ENCODE data around the gene AMMECR1. TPM values are rescaled to one million over a fixed set of nuclear protein-coding genes. Genes with fewer than 3 reads are reported as not detected.

Gene AMMECR1
- total and polyA plus RNA-seq, 2 of the 13 experiments (the other 11 are each of a cell fraction or from before 2014, with no cell fraction given) = 3.1 to 7.5 TPM

DNA sequence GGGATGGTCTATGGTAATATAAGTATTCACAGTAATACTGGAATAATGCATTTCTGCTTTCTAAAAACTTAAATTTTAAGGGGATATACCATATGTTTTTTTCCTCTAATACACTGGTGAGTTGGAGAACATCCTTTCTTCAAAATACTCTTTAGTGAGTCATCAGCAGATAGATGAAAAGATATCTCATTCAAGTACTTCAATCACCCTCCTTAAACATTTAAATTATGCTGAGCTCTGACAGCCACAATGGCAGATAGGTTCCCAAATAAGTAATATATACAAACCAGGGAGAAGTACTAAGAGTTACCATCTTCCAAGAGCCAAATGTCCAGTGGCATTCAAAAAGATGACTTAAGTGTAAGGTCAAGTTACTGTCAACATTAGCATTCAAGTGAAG, 52.2 kb downstream of the AMMECR1 start:
- DNase-seq (ENCODE audit: low spot score) (no peak), ATAC-seq (no peak), FAIRE-seq (no peak)
- no TSS peak for BruUV-seq (replicated peaks)
- no peaks in the 10 kb centered on the region for H3K9me3 ChIP-seq (ENCODE audit: low read length)
- no peaks in the 10 kb centered on the region for H3K79me2 ChIP-seq (ENCODE audit: insufficient read depth, low read length)
- H3K27me3 ChIP-seq (ENCODE audit: control insufficient read depth in 1 of 2, insufficient read depth in 2 of 2, low read length in 2 of 2) = no peaks in the 10 kb centered on the region
- H3K4me1 ChIP-seq (ENCODE audit: insufficient read depth, low read length) = no peaks in the 10 kb centered on the region
- no peaks in the 10 kb centered on the region for H3K36me3 ChIP-seq (replicated peaks in 1 of 2; ENCODE audit: control insufficient read depth in 1 of 2, insufficient read depth in 2 of 2, low read length in 2 of 2)
- intact Hi-C loops (cut with micrococcal nuclease; ENCODE audit: unreplicated experiment) (no loop called here), in situ Hi-C loops (cut with HindIII; ENCODE audit: extremely low pct_ligation_motif_present, low pct_unique_long_range_greater_than_20kb) (no loop called here)
- no peak overlapping the region for H3K4me2 ChIP-seq (ENCODE audit: low read depth, low read length)
- POLR2A ChIA-PET = no interaction called here
- no peaks in the 10 kb centered on the region for H4K20me1 ChIP-seq (ENCODE audit: insufficient read depth, low read length)
- H2AFZ ChIP-seq (ENCODE audit: low read length) = no peak overlapping the region
- no peak overlapping the region for H3K4me3 ChIP-seq (replicated peaks in 1 of 3; ENCODE audit: insufficient read depth in 1 of 3, low read depth in 2 of 3, low read length in 3 of 3)
- H3K27ac ChIP-seq (ENCODE audit: extremely low read length, insufficient read depth, low read length) = no peak overlapping the region
- no peak overlapping the region for H3K9ac ChIP-seq (ENCODE audit: insufficient read depth, low read depth, low read length)
- CTCF ChIA-PET (ENCODE audit: low intra/inter-chr PET ratio, low total read pairs) = no interaction called here
- TF ChIP-seq ZNF350 (CRISPR knock-in tag; IDR thresholded peaks at IDR 0.05; ENCODE audit: borderline replicate concordance, low read depth) = no peak
- TF ChIP-seq ZNF891 (CRISPR knock-in tag; IDR thresholded peaks at IDR 0.05) = no peak

DNA sequence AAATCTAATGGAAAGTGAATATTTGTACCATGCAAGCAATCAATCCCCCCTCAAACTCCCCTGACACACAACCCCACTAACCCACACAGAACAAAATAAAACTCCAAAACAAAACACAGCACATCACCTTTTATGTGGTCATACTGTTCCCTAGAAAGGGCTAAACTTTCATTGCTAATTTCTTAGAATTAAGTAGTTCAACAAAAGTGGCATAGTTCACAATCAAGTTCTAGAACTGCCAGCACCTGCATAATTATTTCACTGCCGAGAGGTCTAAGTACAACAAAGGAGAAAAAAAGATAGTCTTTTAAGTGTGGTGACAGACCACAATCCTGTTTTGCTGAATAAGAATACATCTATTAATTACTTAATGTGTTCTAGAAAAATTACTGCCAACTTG, 58.8 kb downstream of the AMMECR1 start:
- ChIA-PET POLR2A (no interaction called here), CTCF (ENCODE audit: low intra/inter-chr PET ratio, low total read pairs) (no interaction called here)
- H3K27me3 ChIP-seq (ENCODE audit: control insufficient read depth in 1 of 2, insufficient read depth in 2 of 2, low read length in 2 of 2) = no peaks in the 10 kb centered on the region
- no peak overlapping the region for H3K27ac ChIP-seq (ENCODE audit: extremely low read length, insufficient read depth, low read length)
- no TSS peak for BruUV-seq (replicated peaks)
- ATAC-seq = no peak
- no peaks in the 10 kb centered on the region for H3K79me2 ChIP-seq (ENCODE audit: insufficient read depth, low read length)
- no peaks in the 10 kb centered on the region for H3K9me3 ChIP-seq (ENCODE audit: low read length)
- no peaks in the 10 kb centered on the region for H3K36me3 ChIP-seq (replicated peaks in 1 of 2; ENCODE audit: control insufficient read depth in 1 of 2, insufficient read depth in 2 of 2, low read length in 2 of 2)
- no peak overlapping the region for H3K4me2 ChIP-seq (ENCODE audit: low read depth, low read length)
- no peaks in the 10 kb centered on the region for H3K4me1 ChIP-seq (ENCODE audit: insufficient read depth, low read length)
- in situ Hi-C loops (cut with HindIII; ENCODE audit: extremely low pct_ligation_motif_present, low pct_unique_long_range_greater_than_20kb) = no loop called here
- no peak for DNase-seq (ENCODE audit: low spot score)
- intact Hi-C loops (cut with micrococcal nuclease; ENCODE audit: unreplicated experiment) = no loop called here
- no peak overlapping the region for H3K4me3 ChIP-seq (replicated peaks in 1 of 3; ENCODE audit: insufficient read depth in 1 of 3, low read depth in 2 of 3, low read length in 3 of 3)
- FAIRE-seq = no peak
- H2AFZ ChIP-seq (ENCODE audit: low read length) = no peak overlapping the region
- 100% methylated on average over 1 of the region's 1 CpG for WGBS (ENCODE audit: low lambda C conversion rate)
- no peaks in the 10 kb centered on the region for H4K20me1 ChIP-seq (ENCODE audit: insufficient read depth, low read length)
- H3K9ac ChIP-seq (ENCODE audit: insufficient read depth, low read depth, low read length) = no peak overlapping the region
- no peak for TF ChIP-seq ZNF891 (CRISPR knock-in tag; IDR thresholded peaks at IDR 0.05)
- no peak for TF ChIP-seq TMF1 (CRISPR knock-in tag; IDR thresholded peaks at IDR 0.05; ENCODE audit: low read depth)
- no peak for TF ChIP-seq ZNF160 (CRISPR knock-in tag; IDR thresholded peaks at IDR 0.05)
- no peak for TF ChIP-seq JDP2 (CRISPR knock-in tag; IDR thresholded peaks at IDR 0.05; ENCODE audit: borderline replicate concordance)
- TF ChIP-seq ZSCAN9 (CRISPR knock-in tag; IDR thresholded peaks at IDR 0.05; ENCODE audit: borderline replicate concordance) = no peak
- TF ChIP-seq ZNF382 (CRISPR knock-in tag; IDR thresholded peaks at IDR 0.05; ENCODE audit: borderline replicate concordance) = no peak
- TF ChIP-seq ZNF782 (CRISPR knock-in tag; IDR thresholded peaks at IDR 0.05; ENCODE audit: borderline replicate concordance) = no peak
- no peak for TF ChIP-seq ARNTL (CRISPR knock-in tag; IDR thresholded peaks at IDR 0.05)
- TF ChIP-seq, protein P1, sequence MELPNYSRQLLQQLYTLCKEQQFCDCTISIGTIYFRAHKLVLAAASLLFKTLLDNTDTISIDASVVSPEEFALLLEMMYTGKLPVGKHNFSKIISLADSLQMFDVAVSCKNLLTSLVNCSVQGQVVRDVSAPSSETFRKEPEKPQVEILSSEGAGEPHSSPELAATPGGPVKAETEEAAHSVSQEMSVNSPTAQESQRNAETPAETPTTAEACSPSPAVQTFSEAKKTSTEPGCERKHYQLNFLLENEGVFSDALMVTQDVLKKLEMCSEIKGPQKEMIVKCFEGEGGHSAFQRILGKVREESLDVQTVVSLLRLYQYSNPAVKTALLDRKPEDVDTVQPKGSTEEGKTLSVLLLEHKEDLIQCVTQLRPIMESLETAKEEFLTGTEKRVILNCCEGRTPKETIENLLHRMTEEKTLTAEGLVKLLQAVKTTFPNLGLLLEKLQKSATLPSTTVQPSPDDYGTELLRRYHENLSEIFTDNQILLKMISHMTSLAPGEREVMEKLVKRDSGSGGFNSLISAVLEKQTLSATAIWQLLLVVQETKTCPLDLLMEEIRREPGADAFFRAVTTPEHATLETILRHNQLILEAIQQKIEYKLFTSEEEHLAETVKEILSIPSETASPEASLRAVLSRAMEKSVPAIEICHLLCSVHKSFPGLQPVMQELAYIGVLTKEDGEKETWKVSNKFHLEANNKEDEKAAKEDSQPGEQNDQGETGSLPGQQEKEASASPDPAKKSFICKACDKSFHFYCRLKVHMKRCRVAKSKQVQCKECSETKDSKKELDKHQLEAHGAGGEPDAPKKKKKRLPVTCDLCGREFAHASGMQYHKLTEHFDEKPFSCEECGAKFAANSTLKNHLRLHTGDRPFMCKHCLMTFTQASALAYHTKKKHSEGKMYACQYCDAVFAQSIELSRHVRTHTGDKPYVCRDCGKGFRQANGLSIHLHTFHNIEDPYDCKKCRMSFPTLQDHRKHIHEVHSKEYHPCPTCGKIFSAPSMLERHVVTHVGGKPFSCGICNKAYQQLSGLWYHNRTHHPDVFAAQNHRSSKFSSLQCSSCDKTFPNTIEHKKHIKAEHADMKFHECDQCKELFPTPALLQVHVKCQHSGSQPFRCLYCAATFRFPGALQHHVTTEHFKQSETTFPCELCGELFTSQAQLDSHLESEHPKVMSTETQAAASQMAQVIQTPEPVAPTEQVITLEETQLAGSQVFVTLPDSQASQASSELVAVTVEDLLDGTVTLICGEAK (IDR thresholded peaks at IDR 0.05) = no peak
- TF ChIP-seq, protein P1 (CRISPR knock-in tag; IDR thresholded peaks at IDR 0.05) = no peak

Data from HepG2 (cell line).